Measurements from ENCODE around the gene ATM.

GRCh38 chr11:108293229-108293628 lies 70.4 kb downstream of the ATM start:
- TF ChIP-seq, protein P1, sequence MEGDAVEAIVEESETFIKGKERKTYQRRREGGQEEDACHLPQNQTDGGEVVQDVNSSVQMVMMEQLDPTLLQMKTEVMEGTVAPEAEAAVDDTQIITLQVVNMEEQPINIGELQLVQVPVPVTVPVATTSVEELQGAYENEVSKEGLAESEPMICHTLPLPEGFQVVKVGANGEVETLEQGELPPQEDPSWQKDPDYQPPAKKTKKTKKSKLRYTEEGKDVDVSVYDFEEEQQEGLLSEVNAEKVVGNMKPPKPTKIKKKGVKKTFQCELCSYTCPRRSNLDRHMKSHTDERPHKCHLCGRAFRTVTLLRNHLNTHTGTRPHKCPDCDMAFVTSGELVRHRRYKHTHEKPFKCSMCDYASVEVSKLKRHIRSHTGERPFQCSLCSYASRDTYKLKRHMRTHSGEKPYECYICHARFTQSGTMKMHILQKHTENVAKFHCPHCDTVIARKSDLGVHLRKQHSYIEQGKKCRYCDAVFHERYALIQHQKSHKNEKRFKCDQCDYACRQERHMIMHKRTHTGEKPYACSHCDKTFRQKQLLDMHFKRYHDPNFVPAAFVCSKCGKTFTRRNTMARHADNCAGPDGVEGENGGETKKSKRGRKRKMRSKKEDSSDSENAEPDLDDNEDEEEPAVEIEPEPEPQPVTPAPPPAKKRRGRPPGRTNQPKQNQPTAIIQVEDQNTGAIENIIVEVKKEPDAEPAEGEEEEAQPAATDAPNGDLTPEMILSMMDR (IDR thresholded peaks at IDR 0.05; ENCODE audit: low read depth, low read length, poor library complexity, severe bottlenecking), result no peak
- no peak for TF ChIP-seq EZH2phosphoT487 (IDR thresholded peaks at IDR 0.05; ENCODE audit: borderline replicate concordance, low read length)

Data from DOHH2 (cell line).